Measurements from ENCODE around the gene COLEC12.

DNA sequence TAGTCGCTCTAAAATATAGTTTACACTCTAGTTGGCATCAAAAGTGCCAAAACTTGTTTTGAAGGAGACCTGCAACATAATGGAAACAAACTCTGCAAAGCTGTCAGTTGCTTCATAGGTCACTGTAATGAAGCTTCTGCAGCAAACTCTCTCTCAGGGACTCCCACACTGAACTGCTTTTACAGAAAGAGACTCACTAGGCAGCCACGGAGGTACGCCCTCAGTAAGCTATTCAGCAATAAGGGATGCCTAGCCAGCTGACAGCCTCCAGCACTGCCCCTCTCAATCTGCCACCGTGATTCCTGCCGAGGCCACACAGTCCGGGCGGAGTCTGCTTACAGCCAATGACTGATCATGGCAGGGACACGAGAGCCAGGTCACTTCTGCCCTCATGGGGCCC is 51.1 kb downstream of the COLEC12 start:
- TF ChIP-seq FOXM1 (IDR thresholded peaks at IDR 0.05; ENCODE audit: borderline replicate concordance, low read depth) (no peak), ZBTB7A (IDR thresholded peaks at IDR 0.05; ENCODE audit: low read depth) (no peak), EP300 (IDR thresholded peaks at IDR 0.05; ENCODE audit: borderline replicate concordance) (no peak), CREB1 (IDR thresholded peaks at IDR 0.05; ENCODE audit: low read depth) (no peak), TAF1 (IDR thresholded peaks at IDR 0.05; ENCODE audit: low read depth) (no peak), EGR1 (IDR thresholded peaks at IDR 0.05) (no peak), CEBPB (IDR thresholded peaks at IDR 0.05) (no peak), TEAD4 (IDR thresholded peaks at IDR 0.05) (no peak)
- TF ChIP-seq, protein P1, sequence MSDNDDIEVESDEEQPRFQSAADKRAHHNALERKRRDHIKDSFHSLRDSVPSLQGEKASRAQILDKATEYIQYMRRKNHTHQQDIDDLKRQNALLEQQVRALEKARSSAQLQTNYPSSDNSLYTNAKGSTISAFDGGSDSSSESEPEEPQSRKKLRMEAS (IDR thresholded peaks at IDR 0.05), result peak; percentile 47
- TF ChIP-seq, protein P2, sequence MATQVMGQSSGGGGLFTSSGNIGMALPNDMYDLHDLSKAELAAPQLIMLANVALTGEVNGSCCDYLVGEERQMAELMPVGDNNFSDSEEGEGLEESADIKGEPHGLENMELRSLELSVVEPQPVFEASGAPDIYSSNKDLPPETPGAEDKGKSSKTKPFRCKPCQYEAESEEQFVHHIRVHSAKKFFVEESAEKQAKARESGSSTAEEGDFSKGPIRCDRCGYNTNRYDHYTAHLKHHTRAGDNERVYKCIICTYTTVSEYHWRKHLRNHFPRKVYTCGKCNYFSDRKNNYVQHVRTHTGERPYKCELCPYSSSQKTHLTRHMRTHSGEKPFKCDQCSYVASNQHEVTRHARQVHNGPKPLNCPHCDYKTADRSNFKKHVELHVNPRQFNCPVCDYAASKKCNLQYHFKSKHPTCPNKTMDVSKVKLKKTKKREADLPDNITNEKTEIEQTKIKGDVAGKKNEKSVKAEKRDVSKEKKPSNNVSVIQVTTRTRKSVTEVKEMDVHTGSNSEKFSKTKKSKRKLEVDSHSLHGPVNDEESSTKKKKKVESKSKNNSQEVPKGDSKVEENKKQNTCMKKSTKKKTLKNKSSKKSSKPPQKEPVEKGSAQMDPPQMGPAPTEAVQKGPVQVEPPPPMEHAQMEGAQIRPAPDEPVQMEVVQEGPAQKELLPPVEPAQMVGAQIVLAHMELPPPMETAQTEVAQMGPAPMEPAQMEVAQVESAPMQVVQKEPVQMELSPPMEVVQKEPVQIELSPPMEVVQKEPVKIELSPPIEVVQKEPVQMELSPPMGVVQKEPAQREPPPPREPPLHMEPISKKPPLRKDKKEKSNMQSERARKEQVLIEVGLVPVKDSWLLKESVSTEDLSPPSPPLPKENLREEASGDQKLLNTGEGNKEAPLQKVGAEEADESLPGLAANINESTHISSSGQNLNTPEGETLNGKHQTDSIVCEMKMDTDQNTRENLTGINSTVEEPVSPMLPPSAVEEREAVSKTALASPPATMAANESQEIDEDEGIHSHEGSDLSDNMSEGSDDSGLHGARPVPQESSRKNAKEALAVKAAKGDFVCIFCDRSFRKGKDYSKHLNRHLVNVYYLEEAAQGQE (IDR thresholded peaks at IDR 0.05; ENCODE audit: low read depth), result no peak
